ENCODE measurements around the gene ACADSB.

ACADSB gene

DNA sequence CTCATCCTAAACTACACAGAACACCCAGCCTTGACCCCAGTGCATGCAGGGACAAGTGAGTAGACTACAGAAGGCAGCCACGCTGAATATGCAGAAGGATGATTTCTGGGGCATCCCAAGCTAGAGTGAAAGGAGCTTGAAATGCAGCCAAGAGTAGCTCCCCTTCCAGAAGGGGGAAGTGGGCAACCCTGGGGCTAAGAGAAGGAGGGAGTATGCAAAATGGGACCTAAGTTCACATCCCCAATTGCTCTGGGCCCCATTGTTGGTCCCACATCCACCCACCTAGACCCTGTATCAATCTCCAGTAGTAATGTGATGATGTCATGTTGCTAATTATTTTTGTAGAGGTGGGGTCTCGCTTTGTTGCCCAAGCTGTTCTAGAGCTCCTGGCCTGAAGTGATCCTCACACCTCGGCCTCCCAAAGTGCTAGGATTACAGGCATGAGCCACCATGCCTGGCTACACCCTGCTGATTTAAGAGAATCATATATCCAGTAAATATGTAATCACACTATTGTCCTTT is 34.2 kb upstream of the ACADSB start:
- Histone ChIP-seq H3K9me3 (no peaks in the 10 kb centered on the region), H3K27me3 (no peaks in the 10 kb centered on the region), H3K36me3 (no peaks in the 10 kb centered on the region), H3K4me1 (peaks cover 0 to 3% (median 1%) of the 10 kb centered on the region in 4 donors), H3K4me3 (no peak overlapping the region), H3K27ac (no peak overlapping the region)
- no peak for TF ChIP-seq CTCF (IDR thresholded peaks at IDR 0.05)
- intact Hi-C loops (cut with DNase I; ENCODE audit: low total_unique reads), result no loop called here
- no peak for DNase-seq

GRCh38 chr10:122980209-122981065 is 28.4 kb upstream of the ACADSB start, which contains the start of gene PSTK:
PSTK (plus strand) TSS chr10:122980401; CDS start chr10:122980480, 79 bp downstream.
- Histone ChIP-seq H3K9me3 (no peaks in the 10 kb centered on the region), H3K27me3 (no peaks in the 10 kb centered on the region), H3K4me3 (peak within 1 kb of the TSS; percentile 64 to 88), H3K36me3 (peaks cover 0 to 7% (median 0%) of the 10 kb centered on the region in 3 donors), H3K27ac (peak within 1 kb of the TSS; percentile 81 to 90), H3K4me1 (peaks cover 0 to 13% (median 6%) of the 10 kb centered on the region in 4 donors)
- peak; percentile 96 to 99 for TF ChIP-seq CTCF (IDR thresholded peaks at IDR 0.05)
- intact Hi-C loops (cut with DNase I; ENCODE audit: low total_unique reads), result loop anchor here (1.0 kb wide), 1 partner anchor 28 kb away; the partner anchor contains the start of gene IKZF5
- DNase-seq, result peak; percentile 85 to 93

GRCh38 chr10:122981066-122981464 is 27.7 kb upstream of the ACADSB start:
- H3K9me3 ChIP-seq, result no peaks in the 10 kb centered on the region
- H3K4me3 ChIP-seq, result peak overlapping the region; percentile 64 to 88
- peaks cover 0 to 7% (median 0%) of the 10 kb centered on the region in 3 donors for H3K36me3 ChIP-seq
- no peaks in the 10 kb centered on the region for H3K27me3 ChIP-seq
- H3K4me1 ChIP-seq, result peaks cover 0 to 13% (median 6%) of the 10 kb centered on the region in 4 donors
- intact Hi-C loops (cut with DNase I; ENCODE audit: low total_unique reads), result no loop called here
- H3K27ac ChIP-seq, result peak overlapping the region; percentile 81 to 90
- TF ChIP-seq CTCF (IDR thresholded peaks at IDR 0.05), result peak; percentile 32 to 45
- no peak for DNase-seq

GRCh38 chr10:122983898-122984297 is 24.9 kb upstream of the ACADSB start:
- Histone ChIP-seq H3K4me1 (peaks cover 0 to 13% (median 6%) of the 10 kb centered on the region in 4 donors), H3K4me3 (no peak overlapping the region), H3K9me3 (no peaks in the 10 kb centered on the region), H3K27ac (no peak overlapping the region), H3K36me3 (peaks cover 0 to 15% (median 0%) of the 10 kb centered on the region in 3 donors), H3K27me3 (no peaks in the 10 kb centered on the region)
- no peak for DNase-seq
- TF ChIP-seq CTCF (IDR thresholded peaks at IDR 0.05), result no peak
- intact Hi-C loops (cut with DNase I; ENCODE audit: low total_unique reads), result no loop called here

DNA sequence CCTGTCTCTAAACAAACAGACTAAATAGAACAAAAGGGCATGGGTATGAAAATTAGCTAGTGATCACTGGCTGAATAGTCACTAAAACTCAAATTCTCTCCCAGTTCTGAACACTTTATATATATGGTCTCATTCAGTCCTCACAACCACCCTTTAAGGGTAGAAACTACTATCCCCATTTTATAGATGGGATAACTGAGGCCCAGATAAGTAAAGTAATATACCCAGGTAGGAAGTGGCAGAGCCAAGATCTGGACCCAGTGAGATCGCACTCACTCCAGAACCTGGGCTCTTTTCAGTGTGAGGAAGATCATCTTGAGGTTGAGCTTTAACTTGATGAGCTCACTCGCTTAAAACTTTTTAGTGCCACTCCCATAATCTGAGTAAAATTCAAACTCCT is 24.1 kb upstream of the ACADSB start:
- no peak overlapping the region for H3K27ac ChIP-seq
- H3K4me3 ChIP-seq, result no peak overlapping the region
- H3K27me3 ChIP-seq, result no peaks in the 10 kb centered on the region
- H3K9me3 ChIP-seq, result no peaks in the 10 kb centered on the region
- peaks cover 0 to 10% (median 3%) of the 10 kb centered on the region in 4 donors for H3K4me1 ChIP-seq
- peaks cover 0 to 15% (median 0%) of the 10 kb centered on the region in 3 donors for H3K36me3 ChIP-seq
- intact Hi-C loops (cut with DNase I; ENCODE audit: low total_unique reads), result no loop called here
- no peak for TF ChIP-seq CTCF (IDR thresholded peaks at IDR 0.05)
- DNase-seq, result no peak

All from tibial artery (tissue), 4 donors.